Right atrium auricular region (tissue), 2 donors: ENCODE measurements around the gene NTRK3. TPM values are rescaled to one million over a fixed set of nuclear protein-coding genes. Genes with fewer than 3 reads are reported as not detected.

ENCODE experiments used
- DNase-seq: peaks from one replicate; pipeline ENCODE4 v3.0.0-alpha.2; 2019; ENCODE audit warnings: low spot score
- H3K27ac ChIP-seq, 2 donors: fragments of 200-600 bp; sonication (generic); 1 replicate in 1 of 2; 2 replicates in 1 of 2; pipeline ENCODE4 v1.5.1; 2016 to 2019
- H3K27me3 ChIP-seq, 2 donors: fragments of 200-600 bp; sonication (generic); one replicate each; pipeline versions ENCODE4 v1.5.1 to v1.6.0; 2017 to 2019
- H3K36me3 ChIP-seq: fragments of 200-600 bp; sonication (generic); one replicate; pipeline ENCODE4 v1.5.1; 2016
- H3K4me1 ChIP-seq, 2 donors: fragments of 200-600 bp; sonication (generic); one replicate each; pipeline versions ENCODE4 v1.5.1 to v1.6.0; 2017 to 2019
- H3K4me3 ChIP-seq, 2 donors: fragments of 200-600 bp; sonication (generic); 1 replicate in 1 of 2; 2 replicates in 1 of 2; pipeline ENCODE4 v1.5.1; 2017 to 2019; ENCODE audit warnings: mild to moderate bottlenecking in 1 of 2, moderate library complexity in 1 of 2
- H3K9me3 ChIP-seq, 2 donors: fragments of 200-600 bp; sonication (generic); one replicate each; pipeline ENCODE4 v1.5.1; 2019
- CTCF ChIP-seq, 2 donors: fragments of 200-600 bp; sonication (generic); IDR thresholded peaks; one replicate each; pipeline ENCODE4 v1.5.1; 2019; ENCODE audit warnings: antibody characterized with exemption in 2 of 2
- total RNA-seq, 2 donors: library from RNA; depleted of rRNA; stranded (reverse); fragments of >200 nt; gene quantifications; one replicate each; pipeline ENCODE4 v1.1.0, GENCODE V29; 2016

NTRK3 gene
- total RNA-seq, 2 donors from 2014 or later = 1.5 to 4.5 TPM

- H3K4me3 ChIP-seq = no peak overlapping the region
- H3K27ac ChIP-seq = no peak overlapping the region
- no peaks in the 10 kb centered on the region for H3K9me3 ChIP-seq
- TF ChIP-seq CTCF (IDR thresholded peaks at IDR 0.05) = no peak
- no peaks in the 10 kb centered on the region for H3K36me3 ChIP-seq
- H3K4me1 ChIP-seq = no peaks in the 10 kb centered on the region
- no peak for DNase-seq
- no peaks in the 10 kb centered on the region for H3K27me3 ChIP-seq
These were observed 55.3 kb downstream of the NTRK3 start for GRCh38 chr15:88201207-88201606.

GRCh38 chr15:88196961-88197360, 59.6 kb downstream of the NTRK3 start:
- no peaks in the 10 kb centered on the region for H3K9me3 ChIP-seq
- no peak overlapping the region for H3K4me3 ChIP-seq
- H3K27ac ChIP-seq = no peak overlapping the region
- DNase-seq = no peak
- H3K4me1 ChIP-seq = no peaks in the 10 kb centered on the region
- no peaks in the 10 kb centered on the region for H3K27me3 ChIP-seq
- no peak for TF ChIP-seq CTCF (IDR thresholded peaks at IDR 0.05)
- H3K36me3 ChIP-seq = no peaks in the 10 kb centered on the region

- Histone ChIP-seq H3K4me1 (no peaks in the 10 kb centered on the region), H3K27me3 (no peaks in the 10 kb centered on the region), H3K9me3 (no peaks in the 10 kb centered on the region), H3K4me3 (no peak overlapping the region), H3K36me3 (no peaks in the 10 kb centered on the region), H3K27ac (no peak overlapping the region)
- TF ChIP-seq CTCF (IDR thresholded peaks at IDR 0.05) = no peak
- DNase-seq = no peak
These were observed 62.4 kb downstream of the NTRK3 start for GRCh38 chr15:88194162-88194561.

- H3K4me1 ChIP-seq = no peaks in the 10 kb centered on the region
- no peak for TF ChIP-seq CTCF (IDR thresholded peaks at IDR 0.05)
- DNase-seq = no peak
- no peak overlapping the region for H3K4me3 ChIP-seq
- no peaks in the 10 kb centered on the region for H3K27me3 ChIP-seq
- no peak overlapping the region for H3K27ac ChIP-seq
- H3K9me3 ChIP-seq = no peaks in the 10 kb centered on the region
- H3K36me3 ChIP-seq = no peaks in the 10 kb centered on the region
These were observed 63.1 kb downstream of the NTRK3 start for GRCh38 chr15:88193415-88193814.

GRCh38 chr15:88191812-88192165, 64.8 kb downstream of the NTRK3 start:
- Histone ChIP-seq H3K9me3 (no peaks in the 10 kb centered on the region), H3K27ac (no peak overlapping the region), H3K4me3 (no peak overlapping the region), H3K36me3 (no peaks in the 10 kb centered on the region), H3K27me3 (no peaks in the 10 kb centered on the region), H3K4me1 (no peaks in the 10 kb centered on the region)
- TF ChIP-seq CTCF (IDR thresholded peaks at IDR 0.05) = no peak
- no peak for DNase-seq

GRCh38 chr15:88190232-88190631, 66.3 kb downstream of the NTRK3 start:
- Histone ChIP-seq H3K36me3 (no peaks in the 10 kb centered on the region), H3K4me1 (no peaks in the 10 kb centered on the region), H3K4me3 (no peak overlapping the region), H3K27me3 (no peaks in the 10 kb centered on the region), H3K27ac (no peak overlapping the region), H3K9me3 (no peaks in the 10 kb centered on the region)
- no peak for DNase-seq
- TF ChIP-seq CTCF (IDR thresholded peaks at IDR 0.05) = no peak
